Neuron (in vitro differentiated cells): ENCODE data around the gene MVP.
A peak's percentile ranks its signal among the peaks of the same experiment; 100 is the strongest.
"Not testable (repeated sequence)": the region's sequence is repeated elsewhere in the genome, so short reads cannot be mapped to it uniquely, and the experiment has no call there.

ENCODE experiments used
- H2AFZ ChIP-seq: one replicate; pipeline ENCODE4 v1.6.1; 2013; ENCODE audit warnings: low read depth, mild to moderate bottlenecking, inconsistent platforms, low read length, moderate library complexity
- H3K27me3 ChIP-seq: one replicate; pipeline ENCODE4 v1.6.1; 2013; ENCODE audit warnings: low read length; ENCODE audit not compliant: insufficient read depth
- H3K36me3 ChIP-seq: one replicate; pipeline ENCODE4 v1.6.1; 2013; ENCODE audit warnings: low read length; ENCODE audit not compliant: insufficient read depth
- H3K4me1 ChIP-seq: one replicate; pipeline ENCODE4 v1.6.1; 2013; ENCODE audit warnings: low read length; ENCODE audit not compliant: insufficient read depth
- H3K4me3 ChIP-seq: 2 replicates; pipeline ENCODE4 v1.5.1; 2013; ENCODE audit warnings: mild to moderate bottlenecking, low read length, moderate library complexity
- H3K9me3 ChIP-seq: one replicate; pipeline ENCODE4 v1.6.1; 2013; ENCODE audit warnings: low read length

The MVP gene

DNA sequence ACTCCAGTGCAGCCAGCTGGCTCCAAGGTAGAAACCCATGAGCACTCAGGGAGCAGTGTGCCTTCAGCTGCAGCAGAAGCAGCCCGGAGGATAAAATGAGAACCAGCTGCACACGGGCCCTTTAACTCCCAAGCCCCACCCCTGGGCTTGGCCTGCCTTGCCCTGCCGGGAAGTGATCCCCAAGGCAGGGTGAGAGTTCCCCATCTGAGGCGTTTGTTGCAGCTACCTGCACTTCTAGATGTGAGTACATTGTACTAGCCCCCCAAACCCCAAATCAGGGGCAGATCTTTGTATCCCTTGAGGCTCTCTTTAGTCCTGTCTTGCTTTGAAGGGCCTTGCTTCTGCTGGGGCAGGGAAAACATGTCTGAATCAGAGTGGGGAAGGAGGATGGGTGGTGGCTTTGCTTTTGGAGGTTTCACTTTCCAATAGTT is at the start of gene MVP:
TSS of gene MVP (plus strand) at position 192 of the 431 bp plus-strand sequence. CDS start 10,088 bp downstream, outside the sequence.
- Histone ChIP-seq H3K4me3 (peak within 1 kb of the TSS; percentile 33), H3K4me1 (peaks cover 11% of the 10 kb centered on the region), H2AFZ (no peak within 1 kb of the TSS), H3K27me3 (no peaks in the 10 kb centered on the region), H3K36me3 (peaks cover 24% of the 10 kb centered on the region), H3K9me3 (no peaks in the 10 kb centered on the region)

DNA sequence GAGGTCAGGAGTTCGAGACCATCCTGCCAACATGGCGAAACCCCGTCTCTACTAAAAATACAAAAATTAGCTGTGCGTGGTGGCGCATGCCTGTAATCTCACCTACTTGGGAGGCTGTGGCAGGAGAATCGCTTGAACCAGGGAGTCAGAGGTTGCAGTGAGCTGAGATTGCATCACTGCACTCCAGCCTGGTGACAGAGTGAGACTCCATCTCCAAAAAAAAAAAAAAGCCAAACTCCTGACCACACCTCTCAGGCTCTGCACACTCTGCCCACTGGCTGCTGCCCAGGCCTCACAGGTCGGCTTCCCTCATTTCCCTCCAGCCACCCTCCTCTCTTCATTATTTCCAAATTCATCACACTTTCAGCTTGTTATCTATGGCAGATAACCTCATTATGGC is 47.9 kb upstream of the MVP start:
- H3K36me3 ChIP-seq, H3K4me1 ChIP-seq, H3K4me3 ChIP-seq, H3K9me3 ChIP-seq, H3K27me3 ChIP-seq, H2AFZ ChIP-seq: not testable (repeated sequence)

DNA sequence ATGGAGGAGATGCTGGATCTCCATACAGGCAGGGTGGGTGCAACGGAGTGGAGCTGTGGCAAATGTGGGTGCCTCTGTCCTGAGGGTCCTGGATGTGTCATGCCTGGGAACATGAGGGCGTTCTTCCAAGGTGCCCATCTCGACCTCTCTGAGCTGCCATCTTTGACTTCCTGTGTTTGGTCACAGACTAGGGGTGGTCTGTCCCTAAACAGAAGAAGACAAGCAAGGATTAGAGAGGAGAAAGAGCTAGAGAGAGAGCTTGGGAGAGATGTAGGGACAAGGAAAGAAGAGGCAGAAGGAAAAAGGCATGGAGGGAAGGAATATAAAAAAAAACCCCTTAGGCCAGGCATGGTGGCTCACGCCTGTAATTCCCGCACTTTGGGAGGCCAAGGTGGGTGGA is 45.5 kb upstream of the MVP start:
- H3K4me3 ChIP-seq = no peak overlapping the region
- H3K27me3 ChIP-seq = peaks cover 4% of the 10 kb centered on the region
- H3K36me3 ChIP-seq = no peaks in the 10 kb centered on the region
- no peaks in the 10 kb centered on the region for H3K9me3 ChIP-seq
- H3K4me1 ChIP-seq = no peaks in the 10 kb centered on the region
- H2AFZ ChIP-seq = no peak overlapping the region

DNA sequence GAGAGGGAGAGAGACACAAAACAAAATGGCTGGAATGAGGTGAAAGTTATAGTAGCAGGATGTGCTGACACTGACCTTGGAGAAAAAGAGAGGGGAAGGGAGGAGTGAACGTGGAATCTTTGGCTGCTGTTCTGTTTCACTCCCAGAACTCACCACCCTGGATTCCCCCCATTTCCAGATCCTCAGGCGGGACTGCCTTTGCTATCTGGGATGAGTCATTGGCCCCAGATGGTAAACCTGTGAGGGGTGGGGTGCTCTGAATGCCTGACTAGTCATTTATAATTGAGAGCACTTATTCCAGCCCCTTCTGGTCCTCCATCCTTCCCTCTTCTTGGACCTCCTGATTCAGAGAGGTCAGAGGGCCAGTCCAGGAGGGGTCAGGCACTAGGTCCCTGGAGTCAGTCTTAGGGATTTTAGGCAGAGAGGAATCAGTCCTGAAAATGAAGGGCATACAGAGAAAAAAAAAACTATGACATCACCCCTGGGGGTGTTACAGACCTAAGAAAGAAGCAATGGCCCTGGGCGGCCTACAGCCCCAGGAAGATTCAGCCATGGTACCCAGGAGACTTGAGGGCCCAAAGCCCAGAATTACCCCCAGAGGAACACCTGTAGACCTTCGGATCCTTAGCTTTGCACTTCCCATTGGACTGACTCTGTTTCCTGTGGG is 44.4 kb upstream of the MVP start:
- H3K36me3 ChIP-seq = no peaks in the 10 kb centered on the region
- no peak overlapping the region for H2AFZ ChIP-seq
- H3K9me3 ChIP-seq = no peaks in the 10 kb centered on the region
- H3K27me3 ChIP-seq = peaks cover 7% of the 10 kb centered on the region
- no peak overlapping the region for H3K4me3 ChIP-seq
- H3K4me1 ChIP-seq = no peaks in the 10 kb centered on the region

DNA sequence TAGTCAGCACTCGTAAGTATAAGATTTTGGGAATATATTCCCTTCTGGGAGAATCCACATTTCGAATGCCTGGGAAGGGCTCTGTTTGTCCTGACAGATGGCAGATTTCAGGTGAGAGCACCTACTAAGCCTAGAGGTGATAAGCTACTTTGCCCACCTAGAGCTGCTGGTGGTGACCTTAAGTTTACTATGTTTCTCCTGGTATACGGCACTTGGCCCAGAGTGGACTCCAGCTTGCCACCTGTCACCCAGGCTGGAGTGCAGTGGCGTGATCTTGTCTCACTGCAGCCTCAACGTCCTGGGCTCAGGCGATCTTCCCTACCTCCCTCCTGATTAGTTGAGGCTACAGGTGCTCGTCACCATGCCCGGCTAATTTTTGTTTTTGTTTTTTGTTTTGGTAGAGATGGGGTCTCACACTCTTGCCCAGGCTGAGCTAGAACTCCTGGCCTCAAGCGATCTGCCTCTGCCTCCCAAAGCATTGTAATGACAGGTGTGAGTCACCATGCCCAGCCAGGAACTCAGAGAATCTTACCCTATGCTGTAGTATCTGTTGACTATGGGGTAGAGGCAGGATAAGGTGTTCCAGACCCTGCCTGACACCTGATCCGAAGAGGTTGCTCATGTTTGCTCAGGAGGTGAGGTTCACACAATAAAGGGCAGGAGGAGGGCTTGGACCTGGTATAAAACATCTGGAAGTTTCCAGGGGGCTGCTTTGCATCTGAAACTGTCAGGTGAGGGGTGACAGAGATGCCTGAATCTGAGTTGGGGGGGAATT is 42.5 kb upstream of the MVP start, which contains the start of gene ZG16:
TSS of gene ZG16 (plus strand) at position 681 of the 775 bp plus-strand sequence. CDS start 1,011 bp downstream, outside the sequence.
- Histone ChIP-seq H3K27me3 (peaks cover 9% of the 10 kb centered on the region), H3K36me3 (no peaks in the 10 kb centered on the region), H3K4me1 (no peaks in the 10 kb centered on the region), H3K4me3 (no peak within 1 kb of the TSS), H3K9me3 (no peaks in the 10 kb centered on the region), H2AFZ (no peak within 1 kb of the TSS)

DNA sequence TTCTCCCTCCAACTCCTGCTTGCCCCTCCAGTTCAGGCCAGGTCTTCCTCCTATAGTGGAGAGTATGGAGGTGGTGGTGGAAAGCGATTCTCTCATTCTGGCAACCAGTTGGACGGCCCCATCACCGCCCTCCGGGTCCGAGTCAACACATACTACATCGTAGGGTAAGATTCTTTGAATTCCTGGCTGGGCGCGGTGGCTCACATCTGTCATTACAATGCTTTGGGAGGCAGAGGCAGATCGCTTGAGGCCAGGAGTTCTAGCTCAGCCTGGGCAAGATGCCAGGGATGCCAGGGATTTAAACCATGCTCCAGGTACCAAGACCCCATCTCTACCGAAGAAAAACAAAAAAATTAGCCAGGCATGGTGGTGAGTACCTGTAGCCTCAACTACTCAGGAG is 40.8 kb upstream of the MVP start:
- Histone ChIP-seq H3K9me3 (no peaks in the 10 kb centered on the region), H2AFZ (no peak overlapping the region), H3K4me1 (peaks cover 6% of the 10 kb centered on the region), H3K4me3 (no peak overlapping the region), H3K27me3 (peaks cover 9% of the 10 kb centered on the region), H3K36me3 (no peaks in the 10 kb centered on the region)

DNA sequence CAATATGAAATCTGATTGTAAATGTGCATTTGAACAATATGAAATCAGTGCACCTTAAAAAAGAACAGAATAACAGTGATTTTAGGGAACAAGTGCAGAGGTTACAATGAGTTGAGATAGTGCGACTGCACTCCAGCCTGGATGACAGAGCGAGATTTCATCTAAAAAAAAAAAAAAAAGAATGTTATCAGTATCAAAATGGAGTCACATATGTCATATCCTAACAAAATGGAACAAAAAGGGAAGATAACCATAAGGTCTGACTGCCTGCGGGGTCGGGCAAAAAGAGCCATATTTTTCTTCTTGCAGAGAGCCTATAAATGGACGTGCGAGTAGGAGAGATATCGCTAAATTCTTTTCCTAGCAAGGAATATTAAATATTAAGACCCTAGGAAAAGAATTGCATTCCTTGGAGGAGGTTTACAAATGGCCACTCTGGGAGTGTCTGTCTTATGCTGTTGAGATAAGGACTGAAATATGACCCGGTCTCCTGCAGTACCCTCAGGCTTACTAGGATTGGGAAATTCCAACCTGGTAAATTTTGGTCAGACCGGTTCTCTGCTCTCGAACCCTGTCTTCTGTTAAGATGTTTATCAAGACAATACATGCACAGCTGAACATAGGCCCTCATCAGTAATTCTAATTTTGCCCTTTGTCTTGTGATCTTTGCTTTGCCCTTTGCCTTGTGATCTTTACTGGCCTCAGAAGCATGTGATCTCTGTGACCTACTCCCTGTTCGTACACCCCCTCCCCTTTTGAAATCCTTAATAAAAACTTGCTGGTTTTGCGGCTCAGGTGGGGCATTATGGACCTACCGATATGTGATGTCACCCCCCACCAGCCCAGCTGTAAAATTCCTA is 36.9 kb upstream of the MVP start:
- H3K4me1 ChIP-seq, H3K9me3 ChIP-seq, H3K27me3 ChIP-seq, H3K36me3 ChIP-seq, H3K4me3 ChIP-seq, H2AFZ ChIP-seq: not testable (repeated sequence)

DNA sequence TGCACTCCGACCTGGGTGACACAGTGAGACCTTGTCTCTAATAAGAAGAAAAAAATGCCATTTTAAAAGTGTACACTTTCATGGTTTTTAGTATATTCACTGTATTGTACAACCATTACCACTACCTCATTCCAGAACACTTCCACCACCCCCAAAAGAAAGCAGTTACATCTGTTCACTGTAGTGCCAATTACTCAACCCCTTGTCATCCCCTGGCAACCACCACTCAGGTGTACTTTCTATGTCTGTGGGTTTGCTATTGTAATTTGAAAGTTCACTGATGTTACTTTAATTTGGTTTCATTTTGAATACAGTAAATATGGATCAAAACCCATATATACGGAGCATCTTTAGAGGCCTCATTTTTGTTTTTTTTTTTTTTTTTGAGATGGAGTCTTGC is 36.1 kb upstream of the MVP start:
- Histone ChIP-seq H3K4me1 (peaks cover 6% of the 10 kb centered on the region), H3K36me3 (no peaks in the 10 kb centered on the region), H3K27me3 (peaks cover 6% of the 10 kb centered on the region), H3K9me3 (peaks cover 4% of the 10 kb centered on the region), H2AFZ (no peak overlapping the region), H3K4me3 (no peak overlapping the region)

DNA sequence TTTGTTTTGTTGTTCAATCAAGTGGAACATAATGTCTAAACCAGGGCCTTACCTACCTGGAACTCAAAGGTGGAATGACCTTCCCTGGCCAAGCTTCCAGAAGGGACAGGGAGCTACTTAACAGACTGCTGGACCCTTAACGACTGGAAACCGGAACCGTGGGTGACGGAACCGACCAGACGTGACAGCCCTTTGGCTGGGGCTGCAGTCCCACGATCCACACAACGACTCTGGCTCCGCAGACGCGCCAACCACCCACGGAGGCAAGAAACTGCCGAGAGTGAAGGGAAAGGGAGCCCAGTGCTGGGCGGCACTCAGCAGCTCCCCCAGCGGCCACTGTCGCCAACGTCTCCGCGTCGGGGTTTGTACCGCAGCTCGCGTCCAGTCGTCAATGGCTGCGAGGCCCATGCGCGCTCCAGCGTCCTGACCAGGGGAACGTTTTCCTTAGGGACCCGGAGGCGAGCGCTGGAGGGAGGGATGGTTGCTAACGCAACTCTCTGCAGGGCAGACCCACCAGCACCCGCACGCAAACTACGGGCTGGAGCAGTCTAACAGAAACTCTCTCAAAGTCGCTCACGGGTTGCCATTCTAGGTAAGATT is 35.3 kb upstream of the MVP start:
- Histone ChIP-seq H3K36me3 (no peaks in the 10 kb centered on the region), H2AFZ (peak overlapping the region; percentile 41), H3K9me3 (peaks cover 4% of the 10 kb centered on the region), H3K27me3 (peaks cover 6% of the 10 kb centered on the region), H3K4me3 (no peak overlapping the region), H3K4me1 (peaks cover 8% of the 10 kb centered on the region)

DNA sequence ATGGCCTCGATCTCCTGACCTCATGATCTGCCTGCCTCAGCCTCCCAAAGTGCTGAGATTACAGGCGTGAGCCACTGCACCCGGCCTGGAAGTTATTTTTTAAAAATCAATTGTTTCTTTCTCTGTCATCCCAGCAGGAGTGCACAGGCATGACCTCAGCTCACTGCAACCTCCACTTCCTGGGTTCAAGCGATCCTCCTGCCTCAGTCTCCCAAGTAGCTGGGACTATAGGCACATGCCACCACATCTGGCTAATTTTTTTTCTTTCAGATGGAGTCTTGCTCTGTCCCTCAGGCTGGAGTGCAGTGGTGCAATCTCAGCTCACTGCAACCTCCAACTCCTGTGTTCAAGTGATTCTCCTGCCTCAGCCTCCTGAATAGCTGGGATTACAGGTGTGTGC is 33.1 kb upstream of the MVP start:
- H2AFZ ChIP-seq, H3K4me3 ChIP-seq, H3K27me3 ChIP-seq, H3K36me3 ChIP-seq, H3K9me3 ChIP-seq: not testable (repeated sequence)
- H3K4me1 ChIP-seq = peaks cover 21% of the 10 kb centered on the region

DNA sequence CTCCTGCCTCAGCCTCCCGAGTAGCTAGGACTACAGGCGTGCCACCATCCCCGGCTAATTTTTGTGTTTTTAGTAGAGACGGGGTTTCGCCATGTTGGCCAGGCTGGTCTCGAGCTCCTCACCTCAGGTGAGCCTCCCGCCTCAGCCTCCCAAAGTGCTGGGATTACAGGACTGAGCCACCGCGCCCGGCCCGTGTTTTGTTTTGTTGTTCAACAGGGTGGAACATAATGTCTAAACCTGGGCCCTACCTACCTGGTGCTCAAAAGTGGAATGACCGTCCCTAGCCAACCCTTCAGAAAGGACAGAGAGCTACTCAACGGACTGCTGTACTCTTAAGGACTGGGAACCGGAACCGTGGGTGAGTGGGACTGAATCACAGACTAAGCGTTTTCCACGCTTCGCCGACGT is 30.5 kb upstream of the MVP start:
- peak overlapping the region; percentile 71 for H2AFZ ChIP-seq
- H3K36me3 ChIP-seq = peaks cover 3% of the 10 kb centered on the region
- peaks cover 4% of the 10 kb centered on the region for H3K9me3 ChIP-seq
- no peaks in the 10 kb centered on the region for H3K27me3 ChIP-seq
- H3K4me1 ChIP-seq = peaks cover 21% of the 10 kb centered on the region
- peak overlapping the region; percentile 100 for H3K4me3 ChIP-seq

DNA sequence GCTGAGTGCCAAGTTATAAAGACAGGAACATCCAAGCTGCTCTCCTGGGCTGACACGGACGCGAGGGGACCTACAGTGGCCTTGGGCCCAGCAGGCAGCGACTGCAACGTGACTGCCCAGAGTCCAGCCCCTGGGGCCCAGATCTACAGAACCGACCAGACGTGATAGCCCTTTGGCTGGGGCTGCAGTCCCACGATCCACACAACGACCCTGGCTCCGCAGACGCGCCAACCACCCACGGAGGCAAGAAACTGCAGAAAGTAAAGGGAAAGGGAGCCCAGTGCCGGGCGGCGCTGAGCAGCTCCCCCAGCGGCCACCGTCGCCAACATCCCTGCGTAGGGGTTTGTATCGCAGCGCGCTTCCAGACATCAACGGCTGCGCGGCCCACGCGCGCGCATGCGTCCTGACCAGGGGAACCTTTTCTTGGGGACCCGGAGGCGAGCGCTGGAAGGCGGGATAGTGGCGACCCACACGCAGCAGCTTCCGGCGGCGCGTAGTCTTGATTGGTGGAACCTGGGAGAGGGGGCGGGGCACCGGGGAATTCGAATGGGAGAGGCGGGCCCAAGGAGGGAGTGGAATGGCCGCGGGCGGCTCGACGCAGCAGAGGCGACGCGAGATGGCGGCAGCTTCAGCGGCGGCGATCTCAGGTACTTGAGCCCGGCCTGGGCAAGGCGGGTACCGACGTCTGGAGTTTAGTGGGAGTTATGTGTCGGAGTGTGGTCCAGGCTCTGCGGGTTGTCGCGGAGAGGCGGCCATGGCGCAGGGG is 29.9 kb upstream of the MVP start, which contains the start of gene KIF22:
TSS of gene KIF22 (plus strand) at position 569 of the 766 bp plus-strand sequence. CDS start at position 578, 9 bp downstream.
- Histone ChIP-seq H3K4me3 (peak within 1 kb of the TSS; percentile 100), H3K27me3 (no peaks in the 10 kb centered on the region), H3K4me1 (peaks cover 21% of the 10 kb centered on the region), H2AFZ (peak within 1 kb of the TSS; percentile 79), H3K9me3 (no peaks in the 10 kb centered on the region), H3K36me3 (peaks cover 3% of the 10 kb centered on the region)
